GM19193 (cell line): Measurements from ENCODE around the gene LAD1.

Experiments
- POLR2A ChIP-seq: IDR thresholded peaks from 4 replicates; pipeline ENCODE4 v1.6.1; 2011; ENCODE audit not compliant: insufficient read depth, insufficient read length; ENCODE audit errors: extremely low read depth

LAD1 gene

DNA sequence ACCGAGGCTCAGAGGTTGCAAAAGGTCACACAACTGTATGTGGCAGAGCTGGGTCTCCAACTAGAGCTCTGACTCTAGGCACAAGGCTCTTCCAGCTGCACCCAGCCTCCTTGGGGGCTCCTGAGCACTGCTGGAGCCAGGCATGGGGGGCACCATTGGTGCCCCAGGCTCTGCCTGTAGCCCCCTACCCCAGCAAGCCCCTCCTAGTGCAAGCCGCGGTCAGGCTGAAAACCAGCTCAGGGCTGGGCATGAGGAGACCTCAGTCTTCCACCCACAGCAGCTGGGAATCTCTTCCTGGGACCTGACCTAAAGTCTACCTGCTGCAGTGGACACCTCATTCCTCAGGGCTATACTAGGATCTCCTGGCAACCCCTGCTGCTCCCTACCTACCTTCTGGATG is 36.2 kb downstream of the LAD1 start:
- TF ChIP-seq POLR2A: no peak

DNA sequence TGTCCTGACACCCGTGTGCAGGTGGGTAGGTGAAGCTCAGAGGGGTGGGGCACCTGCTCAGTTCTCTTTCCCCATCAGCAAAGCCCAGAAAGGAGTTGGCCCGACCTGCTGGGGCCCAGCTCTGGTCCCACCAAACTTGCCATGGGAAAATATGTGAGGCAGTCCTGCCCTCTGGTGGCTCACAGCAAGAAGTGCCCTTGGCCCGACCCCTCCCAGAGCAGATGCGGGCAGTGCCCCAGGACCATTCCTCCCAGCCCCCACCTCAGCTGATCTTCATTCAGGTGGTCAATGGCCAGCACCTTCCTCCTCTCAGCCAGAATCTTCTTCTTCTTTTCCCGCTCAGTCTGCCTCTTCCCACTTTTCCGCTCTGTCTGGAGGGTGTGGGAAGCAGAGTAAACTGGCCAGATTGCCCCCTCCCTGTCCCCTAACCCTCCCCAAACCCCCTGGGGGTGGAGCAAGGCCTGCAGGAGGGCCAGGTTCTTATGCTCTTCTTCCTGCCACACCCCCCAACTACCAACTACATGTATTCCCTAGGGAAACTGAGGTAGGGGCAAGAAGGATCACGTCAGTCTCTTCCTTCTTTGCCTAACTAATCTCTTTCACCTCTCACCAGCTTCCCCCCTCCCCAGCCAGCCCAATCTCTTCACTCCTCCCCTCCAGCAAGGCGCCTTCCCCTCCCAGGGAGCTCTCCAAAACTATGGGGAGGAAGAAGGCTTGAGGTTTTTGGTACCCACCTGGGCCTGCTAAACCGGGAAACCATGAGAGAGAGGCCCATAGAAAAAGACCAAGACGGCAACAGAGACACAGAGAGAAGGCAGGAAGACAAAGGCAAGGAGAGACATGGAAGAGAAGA is 37.2 kb downstream of the LAD1 start:
- TF ChIP-seq POLR2A: no peak

DNA sequence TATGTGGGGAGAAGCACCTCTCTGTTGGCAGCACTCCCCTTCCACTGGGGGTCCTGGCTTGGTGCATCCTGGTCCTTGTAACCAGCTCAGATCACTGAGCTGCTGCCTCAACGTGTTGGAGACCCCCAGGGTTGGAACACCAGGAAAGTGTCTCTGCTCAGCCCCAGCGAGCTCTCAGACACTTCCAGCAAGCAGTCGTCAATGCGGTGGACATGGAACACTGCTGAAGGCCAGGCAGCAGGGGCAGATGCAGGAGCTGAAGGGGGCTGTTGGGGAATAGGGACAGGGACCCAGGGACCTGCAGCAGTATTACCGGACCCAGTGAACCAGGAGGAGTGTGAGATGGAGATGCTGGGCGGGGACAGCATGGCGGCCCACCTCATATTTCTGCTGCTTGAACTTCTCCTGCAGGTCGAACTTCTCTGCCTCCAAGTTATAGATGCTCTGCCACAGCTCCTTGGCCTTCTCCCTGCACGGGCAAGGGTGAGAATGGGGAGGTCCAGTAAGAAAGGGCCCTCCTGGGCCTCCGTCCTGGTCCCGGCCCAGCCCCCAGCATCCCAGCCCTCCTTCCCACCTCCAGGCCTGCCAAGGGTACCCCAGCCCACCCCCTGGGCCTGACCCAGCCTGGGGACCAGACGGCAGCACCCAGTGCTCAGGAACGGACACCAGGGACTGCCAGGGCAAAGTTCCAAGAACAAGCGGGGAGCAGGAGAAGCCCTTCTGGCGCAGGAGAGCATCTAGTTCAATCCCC is 38.0 kb downstream of the LAD1 start:
- TF ChIP-seq POLR2A: no peak

DNA sequence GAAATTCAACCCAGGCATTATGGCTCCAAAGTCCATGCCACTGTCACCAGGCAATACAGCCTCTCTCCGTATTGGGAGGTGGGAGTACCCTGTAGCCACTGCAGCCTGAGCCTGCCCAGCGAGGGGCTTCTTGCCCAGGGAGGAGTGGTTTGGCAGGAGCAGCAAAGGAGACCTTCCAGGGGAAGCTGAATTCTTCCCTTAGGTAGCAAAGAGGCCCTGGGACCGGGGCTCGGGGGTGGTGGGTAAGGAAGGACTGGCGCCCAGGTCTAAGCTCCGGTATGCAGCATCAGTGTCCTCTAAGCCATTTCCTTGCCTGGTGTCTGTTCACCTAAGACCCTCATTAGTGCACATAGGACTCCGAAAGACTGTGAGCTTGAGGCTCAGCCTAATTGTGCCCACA is 38.6 kb downstream of the LAD1 start:
- TF ChIP-seq POLR2A: no peak

DNA sequence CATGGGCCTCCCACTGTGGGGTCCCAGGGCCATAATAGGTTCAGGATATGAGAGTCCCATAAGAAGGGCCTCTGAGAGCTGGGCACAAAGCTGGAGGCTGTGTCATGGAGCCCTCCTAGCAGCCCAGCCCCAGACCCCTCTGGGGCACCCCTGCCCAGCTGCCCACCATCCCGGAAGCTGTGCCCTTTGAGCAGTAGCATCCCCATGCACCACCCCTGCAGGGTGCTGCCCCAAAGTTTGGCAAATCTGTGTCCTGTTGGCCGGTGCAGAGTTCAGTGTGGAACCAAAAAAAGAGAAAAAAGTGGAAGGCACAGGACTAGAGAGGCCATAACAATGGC is 39.3 kb downstream of the LAD1 start:
- no peak for TF ChIP-seq POLR2A

DNA sequence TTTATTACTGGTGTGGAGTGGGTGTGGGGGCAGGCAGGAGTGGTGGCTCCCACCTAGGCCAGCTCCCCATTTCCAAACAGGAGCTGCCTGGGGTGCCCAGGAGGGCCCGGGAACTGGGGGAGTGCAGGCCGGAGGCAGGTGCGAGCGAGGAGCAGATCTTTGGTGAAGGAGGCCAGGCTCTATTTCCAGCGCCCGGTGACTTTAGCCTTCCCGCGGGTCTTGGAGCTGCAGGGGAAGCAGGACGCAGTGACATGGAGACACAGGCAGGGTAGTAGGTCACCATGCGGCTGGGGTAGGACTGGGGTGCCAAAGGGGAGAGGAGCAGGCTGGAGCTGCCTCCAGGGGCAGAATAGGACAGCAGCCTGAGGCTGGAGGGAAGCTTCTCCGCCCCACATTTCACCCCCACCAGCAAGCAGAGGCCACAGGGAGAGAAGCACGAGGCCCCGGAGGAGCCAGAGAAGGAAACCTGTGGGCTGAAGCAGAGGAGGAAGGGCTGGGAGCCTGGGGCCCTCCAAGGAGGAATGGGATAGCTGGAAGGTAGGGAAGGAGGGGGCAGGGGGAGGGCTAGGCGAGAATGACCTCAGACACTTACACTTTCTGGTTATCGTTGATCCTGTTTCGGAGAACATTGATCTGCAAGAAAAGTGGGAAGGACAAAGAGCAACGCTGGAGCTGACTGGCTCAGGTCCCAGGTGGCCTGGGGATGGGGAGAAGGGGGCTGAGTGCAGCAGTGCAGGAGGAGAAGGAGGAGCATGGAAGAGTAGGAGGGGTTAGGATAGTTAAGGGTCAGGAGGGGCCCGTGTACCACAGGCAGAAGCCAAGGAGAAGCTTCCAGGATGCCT is 39.9 kb downstream of the LAD1 start:
- TF ChIP-seq POLR2A: no peak

DNA sequence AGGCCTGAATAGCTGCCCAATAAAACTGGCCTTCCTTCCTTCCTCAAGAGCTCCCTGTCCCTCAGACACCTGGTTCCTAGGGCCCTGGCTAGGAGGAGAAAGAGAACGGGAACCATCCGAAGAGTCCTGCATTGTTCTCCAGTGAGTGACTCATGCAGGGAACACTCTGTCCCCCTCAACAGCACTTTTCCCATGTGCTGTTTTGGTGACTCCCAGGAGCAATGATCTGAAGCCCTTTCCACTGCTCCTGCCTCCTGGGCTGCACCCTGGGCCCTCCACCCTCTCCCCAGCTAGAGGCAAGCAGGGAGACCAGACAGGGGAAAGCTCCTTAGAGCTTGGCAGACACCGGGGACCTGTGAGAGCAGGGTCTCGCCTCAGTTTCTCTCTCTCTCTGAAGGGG is 40.5 kb downstream of the LAD1 start:
- no peak for TF ChIP-seq POLR2A

DNA sequence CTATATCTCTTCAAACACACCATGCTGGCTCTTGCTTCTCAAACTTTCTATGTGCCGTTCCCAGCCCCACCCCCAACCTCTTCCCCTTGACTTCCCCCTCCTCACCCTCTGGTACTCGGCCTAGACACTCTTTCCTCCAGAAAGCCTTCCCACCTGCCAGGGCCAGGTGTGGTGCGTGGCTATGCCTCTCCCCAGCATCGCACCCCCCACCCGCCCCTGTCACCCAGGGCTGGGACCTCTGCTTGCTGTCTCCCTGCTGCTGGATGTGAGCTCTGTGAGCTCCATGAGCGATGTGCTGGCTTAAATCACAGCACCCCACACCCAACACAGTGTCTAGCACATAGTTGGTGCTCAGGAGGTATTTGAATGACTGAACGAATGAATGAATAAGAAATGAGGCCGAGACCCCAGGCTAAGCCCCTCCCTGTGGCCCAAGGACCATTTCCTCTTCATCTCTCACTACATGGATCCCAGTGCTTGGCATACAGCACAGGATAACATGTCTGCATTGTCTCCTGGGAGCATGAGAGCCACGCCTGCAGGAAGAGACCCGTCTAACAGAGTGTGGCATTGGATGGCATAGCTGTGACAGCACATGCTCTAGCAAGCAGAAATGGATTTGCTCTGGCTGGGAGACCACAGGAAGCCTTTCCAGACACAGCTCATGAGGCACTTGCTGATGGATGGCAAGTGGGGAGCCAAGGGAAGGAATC is 41.3 kb downstream of the LAD1 start:
- no peak for TF ChIP-seq POLR2A

DNA sequence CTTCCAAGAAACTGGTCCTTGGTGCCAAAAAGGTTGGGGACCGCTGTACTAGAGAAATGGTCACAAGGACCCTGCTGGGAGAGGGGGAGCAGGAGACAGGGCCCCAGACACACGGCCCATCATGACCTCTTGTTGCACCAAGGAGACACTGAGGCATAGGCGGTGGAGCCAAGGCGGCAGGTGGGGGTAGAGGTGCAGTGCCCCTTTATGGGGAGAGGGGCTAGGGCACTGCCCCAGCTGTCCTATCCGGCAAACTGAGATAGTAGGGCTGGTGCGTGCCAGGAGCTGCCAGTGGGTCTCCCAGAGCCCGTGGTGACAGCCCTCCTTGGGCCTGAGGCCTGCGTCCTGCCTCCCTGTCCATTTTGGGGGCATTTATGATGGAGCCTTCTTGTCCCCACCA is 41.9 kb downstream of the LAD1 start:
- no peak for TF ChIP-seq POLR2A

DNA sequence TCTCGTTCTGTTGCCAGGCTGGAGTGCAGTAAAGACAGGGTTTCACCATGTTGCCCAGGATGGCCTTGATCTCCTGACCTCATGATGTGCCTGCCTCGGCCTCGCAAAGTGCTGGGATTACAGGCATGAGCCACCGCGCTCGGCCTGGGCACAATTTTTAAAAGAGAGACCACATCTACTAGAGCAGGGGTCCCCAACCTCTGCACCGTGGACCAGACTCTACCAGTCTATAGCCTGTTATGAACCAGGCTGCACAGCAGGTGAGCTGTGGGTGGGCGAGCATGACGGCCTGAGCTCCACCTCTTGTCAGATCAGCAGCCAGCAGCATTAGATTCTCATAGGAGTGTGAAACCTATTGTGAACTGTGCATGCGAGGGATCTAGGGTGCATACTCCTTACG is 42.4 kb downstream of the LAD1 start:
- TF ChIP-seq POLR2A: no peak

DNA sequence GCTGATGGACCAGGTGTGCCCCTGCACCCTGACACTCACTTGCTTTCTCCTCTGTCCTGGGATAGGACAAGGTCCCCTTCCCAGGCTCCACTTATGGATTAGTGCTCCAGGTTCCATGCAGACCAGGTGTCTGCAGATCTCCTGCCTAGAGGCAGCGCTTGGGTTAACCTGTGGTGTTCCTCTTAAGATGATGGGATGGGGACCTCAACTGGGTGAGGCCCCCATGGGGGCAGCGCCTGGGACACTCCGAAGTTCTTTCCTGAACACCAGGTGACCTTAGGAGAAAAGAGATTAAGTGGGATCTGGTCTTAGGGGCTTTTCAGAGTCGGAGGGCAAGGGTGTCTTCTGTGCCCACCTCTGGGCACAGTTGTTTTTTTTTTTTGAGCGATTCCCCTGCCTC is 42.9 kb downstream of the LAD1 start:
- TF ChIP-seq POLR2A: no peak

DNA sequence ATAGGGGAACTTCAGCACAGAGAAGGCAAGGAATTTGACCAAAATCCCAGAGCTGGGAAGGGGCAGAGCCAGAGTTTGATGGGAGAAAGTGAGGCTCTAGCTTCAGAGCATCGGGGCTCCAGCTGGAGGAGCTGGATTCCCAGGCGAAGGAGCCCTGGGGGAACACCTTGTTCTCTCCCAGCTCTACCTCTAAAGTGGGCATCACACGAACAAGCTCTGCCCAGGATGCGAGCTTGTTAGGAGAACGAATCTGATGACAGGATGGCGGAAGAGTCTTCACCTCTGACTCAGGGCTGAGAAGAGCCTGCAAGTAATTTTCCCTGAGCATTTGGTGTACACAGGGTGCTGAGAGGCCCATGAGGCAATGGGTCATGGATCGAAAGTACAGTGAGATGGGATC is 43.7 kb downstream of the LAD1 start:
- no peak for TF ChIP-seq POLR2A

DNA sequence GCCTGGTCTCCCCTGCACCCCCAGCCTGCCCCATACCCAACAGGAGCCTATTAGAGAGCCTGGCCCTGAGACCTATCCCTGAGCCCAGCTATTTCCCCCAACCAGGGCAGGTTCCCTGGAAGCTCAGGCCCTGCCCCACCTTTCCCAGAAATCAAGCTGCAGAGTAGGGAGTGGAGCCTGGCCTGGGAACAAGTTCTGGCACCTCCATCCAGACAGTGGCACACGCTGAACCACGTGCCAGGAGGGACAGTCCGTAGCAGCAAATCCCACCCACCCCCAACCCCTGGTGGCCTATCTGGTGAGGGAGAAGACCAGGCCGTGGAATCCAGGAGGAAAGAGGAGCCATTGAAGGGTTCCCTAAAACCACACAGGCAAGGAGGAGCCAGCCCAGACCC is 44.2 kb downstream of the LAD1 start:
- TF ChIP-seq POLR2A: no peak

DNA sequence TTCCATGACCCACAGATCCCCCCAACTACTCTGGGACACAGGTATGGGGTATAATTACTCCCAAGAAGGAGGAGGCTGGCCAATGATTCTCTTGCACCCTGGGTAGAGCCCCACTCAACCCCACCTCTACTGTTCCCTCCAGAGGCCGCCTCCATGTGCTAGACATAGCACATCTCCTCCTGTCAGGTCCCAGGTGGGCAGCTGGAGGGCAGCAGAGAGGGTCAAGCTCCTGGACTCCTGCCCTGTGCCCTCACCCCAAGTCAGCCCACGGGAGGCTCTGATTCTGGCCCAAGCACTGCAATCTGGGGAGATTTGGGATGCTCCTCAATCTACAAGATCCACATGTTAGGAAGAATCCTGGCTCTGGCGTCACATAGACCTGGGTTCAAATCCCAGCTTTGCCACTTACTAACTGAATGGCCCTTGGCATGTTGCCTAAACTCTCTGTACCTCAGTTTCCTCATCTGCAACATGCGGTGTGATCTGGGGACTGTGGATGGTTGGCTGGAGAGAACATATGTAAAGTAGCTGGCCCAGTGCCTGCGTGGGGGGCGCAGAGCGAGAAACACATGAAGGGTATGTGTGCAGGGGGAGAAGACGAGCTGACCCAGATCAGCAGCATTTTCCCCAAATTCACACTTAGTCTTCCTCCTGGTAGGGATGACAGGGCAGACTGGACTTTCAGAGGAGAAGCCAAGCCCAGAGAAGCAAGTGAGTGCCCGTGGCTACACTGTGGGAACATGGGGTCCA is 44.8 kb downstream of the LAD1 start:
- no peak for TF ChIP-seq POLR2A

DNA sequence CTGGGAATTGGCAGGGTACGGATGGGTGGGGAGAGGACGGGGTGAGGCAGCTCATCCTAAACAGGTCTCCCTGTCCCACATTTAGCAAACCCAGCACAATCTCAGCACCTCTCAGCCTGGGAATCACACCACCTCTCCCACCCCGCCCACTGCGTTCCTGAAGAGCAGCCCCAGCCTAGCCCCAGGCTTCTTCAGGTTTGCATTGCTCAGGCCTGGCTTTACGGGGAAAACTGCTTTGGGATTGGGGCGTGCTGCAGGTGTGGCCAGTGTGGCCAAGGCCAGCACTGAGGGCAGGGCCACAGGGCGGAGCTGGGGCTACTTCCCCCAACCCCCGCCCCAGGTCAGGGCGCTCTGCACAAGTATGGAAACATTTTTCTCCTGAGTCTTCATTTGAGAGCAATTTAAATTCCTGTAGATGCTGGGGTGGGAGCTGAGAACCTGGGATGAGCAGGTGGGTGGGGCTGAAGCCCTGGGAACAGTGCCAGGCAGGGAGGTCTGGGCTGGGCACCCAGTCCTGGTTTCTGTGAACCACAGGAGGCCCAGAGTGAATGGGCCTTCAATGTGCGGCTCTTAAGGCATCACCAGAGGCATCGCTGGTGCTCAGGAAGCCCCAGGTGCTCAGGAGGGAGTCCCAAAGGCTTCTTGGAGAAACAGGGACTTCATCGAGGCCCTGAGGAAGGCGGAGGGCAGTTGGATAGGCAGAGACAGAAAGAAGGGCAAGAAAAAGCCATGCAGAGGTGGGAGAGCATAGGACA is 45.8 kb downstream of the LAD1 start:
- no peak for TF ChIP-seq POLR2A
